BJ (cell line): ENCODE results near the gene HIRIP3. TPM values are rescaled to one million over a fixed set of nuclear protein-coding genes. Genes with fewer than 3 reads are reported as not detected.

ENCODE experiments used
- CTCF ChIA-PET: fragments of 350-600 bp; formaldehyde crosslinking; extraction: SDS; loops from one replicate; lab custom pipeline; 2021; ENCODE audit warnings: antibody characterized with exemption, inconsistent platforms; lab: Yijun Ruan, JAX
- POLR2A ChIA-PET: fragments of 300-600 bp; sonication (Branson Sonifier 250); formaldehyde crosslinking; extraction: SDS; loops from one replicate; lab custom pipeline; 2021; ENCODE audit warnings: antibody characterized with exemption; lab: Charles Lee
- DNase-seq: peaks from one replicate; pipeline ENCODE4 v3.0.0-alpha.2; 2011; ENCODE audit warnings: low read depth
- H3K27me3 ChIP-seq: 2 replicates; pipeline ENCODE4 v1.6.0; 2011; ENCODE audit warnings: low read length; ENCODE audit not compliant: control insufficient read depth, insufficient read depth
- H3K36me3 ChIP-seq: 2 replicates; pipeline ENCODE4 v1.5.1; 2011; ENCODE audit warnings: low read length; ENCODE audit not compliant: control insufficient read depth, insufficient read depth
- H3K4me3 ChIP-seq: 2 replicates; pipeline ENCODE4 v1.5.1; 2011; ENCODE audit warnings: low read depth, mild to moderate bottlenecking, control low read depth, low read length
- polyA plus RNA-seq: library from polyadenylated mRNA; depleted of rRNA; stranded (reverse); fragments of >200 nt; gene quantifications from 2 replicates; pipeline ENCODE4 v1.2.3, GENCODE V29; 2011
- TF ChIP-seq, protein P1 (sequence below): IDR thresholded peaks from 2 replicates; pipeline ENCODE4 v1.5.1; 2011; ENCODE audit warnings: low read depth, mild to moderate bottlenecking, control low read depth, inconsistent platforms, low read length, moderate library complexity; ENCODE audit not compliant: insufficient read depth

HIRIP3 gene
- polyA plus RNA-seq, 1 experiment, result 9.6 TPM

DNA sequence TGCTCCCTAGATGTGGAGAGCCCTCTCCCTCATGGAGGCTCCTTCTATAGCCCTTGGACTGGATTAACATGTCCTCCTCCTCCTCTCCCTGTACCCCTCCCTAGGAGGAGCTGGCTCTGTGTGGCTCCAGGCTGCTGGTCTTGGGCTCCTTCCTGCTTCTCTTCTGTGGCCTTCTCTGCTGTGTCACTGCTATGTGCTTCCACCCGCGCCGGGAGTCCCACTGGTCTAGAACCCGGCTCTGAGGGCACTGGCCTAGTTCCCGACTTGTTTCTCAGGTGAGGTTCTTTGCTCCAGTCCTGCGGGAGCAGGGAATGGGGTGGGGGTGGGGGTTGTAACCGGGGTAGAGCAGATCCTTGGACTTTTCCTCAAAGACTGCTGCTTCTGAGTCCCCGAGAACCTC lies 24.1 kb downstream of the HIRIP3 start:
- ChIA-PET POLR2A (no interaction called here), CTCF (no interaction called here)
- no peak overlapping the region for H3K4me3 ChIP-seq

DNA sequence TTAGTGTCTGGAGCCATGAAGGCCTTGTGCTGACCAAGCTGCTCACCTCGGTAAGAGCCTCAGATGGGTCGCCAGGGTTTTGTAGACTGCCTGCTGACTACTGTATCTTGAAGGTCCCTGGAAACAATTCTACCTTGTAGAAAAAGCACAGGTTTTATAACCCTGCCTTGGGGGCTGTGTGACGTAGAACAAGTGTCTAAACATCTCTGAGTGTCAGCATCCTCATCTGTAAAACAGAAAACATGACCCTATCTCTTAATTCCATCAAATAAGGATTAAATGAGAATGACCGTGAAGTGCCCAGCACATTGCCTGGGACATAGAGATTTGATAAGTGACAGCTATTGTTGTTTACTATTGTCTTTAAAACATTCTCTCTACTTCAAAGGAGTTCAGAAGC lies 27.2 kb downstream of the HIRIP3 start:
- TF ChIP-seq, protein P1, sequence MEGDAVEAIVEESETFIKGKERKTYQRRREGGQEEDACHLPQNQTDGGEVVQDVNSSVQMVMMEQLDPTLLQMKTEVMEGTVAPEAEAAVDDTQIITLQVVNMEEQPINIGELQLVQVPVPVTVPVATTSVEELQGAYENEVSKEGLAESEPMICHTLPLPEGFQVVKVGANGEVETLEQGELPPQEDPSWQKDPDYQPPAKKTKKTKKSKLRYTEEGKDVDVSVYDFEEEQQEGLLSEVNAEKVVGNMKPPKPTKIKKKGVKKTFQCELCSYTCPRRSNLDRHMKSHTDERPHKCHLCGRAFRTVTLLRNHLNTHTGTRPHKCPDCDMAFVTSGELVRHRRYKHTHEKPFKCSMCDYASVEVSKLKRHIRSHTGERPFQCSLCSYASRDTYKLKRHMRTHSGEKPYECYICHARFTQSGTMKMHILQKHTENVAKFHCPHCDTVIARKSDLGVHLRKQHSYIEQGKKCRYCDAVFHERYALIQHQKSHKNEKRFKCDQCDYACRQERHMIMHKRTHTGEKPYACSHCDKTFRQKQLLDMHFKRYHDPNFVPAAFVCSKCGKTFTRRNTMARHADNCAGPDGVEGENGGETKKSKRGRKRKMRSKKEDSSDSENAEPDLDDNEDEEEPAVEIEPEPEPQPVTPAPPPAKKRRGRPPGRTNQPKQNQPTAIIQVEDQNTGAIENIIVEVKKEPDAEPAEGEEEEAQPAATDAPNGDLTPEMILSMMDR, result no peak
- Histone ChIP-seq H3K36me3 (peaks cover 11% of the 10 kb centered on the region), H3K4me3 (no peak overlapping the region), H3K27me3 (no peaks in the 10 kb centered on the region)
- ChIA-PET POLR2A (no interaction called here), CTCF (no interaction called here)
- DNase-seq, result no peak

More for the DNA sequence above, 24.1 kb downstream of the HIRIP3 start:
- H3K27me3 ChIP-seq, result no peaks in the 10 kb centered on the region
- no peak for DNase-seq
- H3K36me3 ChIP-seq, result peaks cover 11% of the 10 kb centered on the region
- TF ChIP-seq, protein P1, result no peak

DNA sequence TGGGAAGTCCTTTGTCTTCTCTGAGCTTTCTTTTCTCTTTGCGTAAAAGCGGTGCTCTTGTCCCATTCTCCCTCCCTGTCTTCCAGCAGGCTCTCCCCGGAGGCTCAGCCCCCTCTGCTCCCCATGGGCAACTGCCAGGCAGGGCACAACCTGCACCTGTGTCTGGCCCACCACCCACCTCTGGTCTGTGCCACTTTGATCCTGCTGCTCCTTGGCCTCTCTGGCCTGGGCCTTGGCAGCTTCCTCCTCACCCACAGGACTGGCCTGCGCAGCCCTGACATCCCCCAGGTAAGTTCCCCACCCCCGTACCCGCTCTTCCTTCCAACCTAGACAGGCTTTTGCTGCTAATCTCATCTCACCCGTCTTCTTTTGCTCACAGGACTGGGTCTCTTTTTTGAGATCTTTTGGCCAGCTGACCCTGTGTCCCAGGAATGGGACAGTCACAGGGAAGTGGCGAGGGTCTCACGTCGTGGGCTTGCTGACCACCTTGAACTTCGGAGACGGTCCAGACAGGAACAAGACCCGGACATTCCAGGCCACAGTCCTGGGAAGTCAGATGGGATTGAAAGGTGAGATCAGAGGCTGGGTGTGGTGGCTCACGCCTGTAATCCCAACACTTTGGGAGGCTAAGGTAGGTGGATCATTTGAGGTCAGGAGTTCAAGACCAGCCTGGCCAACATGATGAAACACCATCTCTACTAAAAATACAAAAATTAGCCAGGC lies 32.2 kb downstream of the HIRIP3 start:
- DNase-seq, result no peak
- Histone ChIP-seq H3K27me3 (no peaks in the 10 kb centered on the region), H3K36me3 (peaks cover 1% of the 10 kb centered on the region; the same call in 1 of the 2 replicates), H3K4me3 (peak overlapping the region; percentile 86; the same call in 1 of the 2 replicates)
- ChIA-PET CTCF (interaction anchor here (0.6 to 2.7 kb wide), 3 partner anchors 12 to 155 kb away, joined by 3 to 8 read pairs (median 3); no protein-coding TSS in a partner anchor), POLR2A (interaction anchor here (0.9 kb wide), 1 partner anchor 10 kb away, joined by 5 read pairs; no protein-coding TSS in a partner anchor)
- TF ChIP-seq, protein P1, result no peak

DNA sequence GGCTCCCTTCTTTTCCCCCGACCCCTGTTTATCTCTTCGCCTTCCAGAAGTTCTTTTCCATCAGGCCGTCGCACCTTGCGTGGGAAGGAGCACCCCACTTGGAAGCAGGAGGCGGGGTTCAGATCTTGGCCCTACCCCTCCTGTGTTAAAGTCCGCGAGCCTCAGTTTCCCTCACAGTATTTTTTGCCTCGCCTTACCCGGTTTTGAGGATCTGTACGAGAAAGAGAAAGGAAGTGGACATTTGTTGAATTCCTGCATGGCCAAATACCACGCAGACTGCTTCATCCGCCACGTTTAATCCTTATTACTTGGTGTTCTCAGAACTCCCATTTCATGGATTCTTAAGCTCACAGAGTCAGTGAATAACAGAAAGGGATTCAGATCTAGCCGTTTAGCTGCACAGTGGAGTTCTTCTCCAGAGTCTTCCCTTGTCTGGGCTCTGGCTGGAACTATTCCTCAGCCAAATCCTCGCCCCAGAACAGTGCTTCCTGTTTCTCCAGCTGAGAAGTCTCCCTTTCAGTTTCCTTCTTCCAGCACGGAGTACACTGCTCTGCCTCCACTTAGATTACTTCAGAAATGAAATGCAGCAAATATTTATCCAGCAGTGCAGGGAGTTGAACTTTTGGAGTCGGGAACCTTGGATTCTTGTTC lies 32.9 kb downstream of the HIRIP3 start:
- DNase-seq, result no peak
- CTCF ChIA-PET, result interaction anchor here (0.6 to 2.7 kb wide), 6 partner anchors 11 to 155 kb away, joined by 3 to 13 read pairs (median 5); partner anchors contain the start of genes KCTD13 and TAOK2
- Histone ChIP-seq H3K27me3 (no peaks in the 10 kb centered on the region), H3K36me3 (0 out of 2 replicates have a peak, but pooled peaks cover 1% of the 10 kb centered on the region), H3K4me3 (peak overlapping the region; percentile 86)
- POLR2A ChIA-PET, result interaction anchor here (0.9 to 1.2 kb wide), 2 partner anchors 11 kb away, joined by 5 to 9 read pairs; partner anchors contain the start of gene TAOK2
- TF ChIP-seq, protein P1, result no peak
